IMR-90 (cell line): ENCODE results near the gene LRRC4. TPM values are rescaled to one million over a fixed set of nuclear protein-coding genes. Genes with fewer than 3 reads are reported as not detected.

ENCODE experiments used
- ATAC-seq: fragments of 200-7000 bp; cut with Tn5 transposase; 2 replicates; pipeline ENCODE4 v1.9.1; 2020; ENCODE audit warnings: low read depth, mild to moderate bottlenecking, moderate library complexity
- BruUV-seq: library from RNA; stranded (reverse); fragments of 400-500 nt; replicated peaks from 2 replicates; lab custom pipeline; 2021; lab: Mats Ljungman, UMichigan
- CTCF ChIA-PET: fragments of 300-600 bp; formaldehyde crosslinking; extraction: SDS; loops from one replicate; lab custom pipeline; 2021; ENCODE audit warnings: antibody characterized with exemption; lab: Yijun Ruan, JAX
- POLR2A ChIA-PET: fragments of 300-600 bp; sonication (Branson Sonifier 250); formaldehyde crosslinking; loops from one replicate; lab custom pipeline; 2022; ENCODE audit warnings: antibody characterized with exemption; ENCODE audit not compliant: unreplicated experiment; lab: Charles Lee
- DNase-seq: peaks from one replicate; pipeline ENCODE4 v3.0.0; 2013
- H2AFZ ChIP-seq: replicated peaks from 2 replicates; pipeline ENCODE3; 2013; ENCODE audit warnings: low read length, mild to moderate bottlenecking; ENCODE audit not compliant: poor library complexity
- H2AK5ac ChIP-seq: 2 replicates; pipeline ENCODE4 v1.6.1; 2013; ENCODE audit warnings: low read depth, low read length, inconsistent platforms
- H2AK9ac ChIP-seq: replicated peaks from 2 replicates; pipeline ENCODE3; 2013; ENCODE audit warnings: mild to moderate bottlenecking, low read depth, low read length, moderate library complexity; ENCODE audit not compliant: poor library complexity
- H2BK120ac ChIP-seq: 2 replicates; pipeline ENCODE4 v1.6.1; 2013; ENCODE audit warnings: low read depth, low read length, inconsistent platforms
- H2BK15ac ChIP-seq: 3 replicates; pipeline ENCODE4 v1.6.1; 2013; ENCODE audit warnings: low read depth, low read length, inconsistent platforms
- H2BK20ac ChIP-seq: 2 replicates; pipeline ENCODE4 v1.6.1; 2013; ENCODE audit warnings: low read depth, mild to moderate bottlenecking, inconsistent platforms, low read length, moderate library complexity
- H2BK5ac ChIP-seq: 2 replicates; pipeline ENCODE4 v1.6.1; 2013; ENCODE audit warnings: mild to moderate bottlenecking, low read depth, low read length, inconsistent platforms; ENCODE audit not compliant: poor library complexity, severe bottlenecking
- H3K14ac ChIP-seq: replicated peaks from 2 replicates; pipeline ENCODE4 v1.6.1; 2013; ENCODE audit warnings: low read depth, low read length, inconsistent platforms
- H3K18ac ChIP-seq: 2 replicates; pipeline ENCODE4 v1.6.1; 2013; ENCODE audit warnings: low read depth, low read length, control low read depth
- H3K23ac ChIP-seq: 2 replicates; pipeline ENCODE4 v1.6.1; 2013; ENCODE audit warnings: low read depth, low read length, inconsistent platforms
- H3K27ac ChIP-seq: 2 replicates; pipeline ENCODE4 v1.5.1; 2013; ENCODE audit warnings: mild to moderate bottlenecking, control low read depth, low read length; ENCODE audit not compliant: insufficient read depth
- H3K27me3 ChIP-seq: 2 replicates; pipeline ENCODE4 v1.6.1; 2013; ENCODE audit warnings: low read length; ENCODE audit not compliant: control insufficient read depth, insufficient read depth
- H3K36me3 ChIP-seq: 2 replicates; pipeline ENCODE4 v1.6.1; 2013; ENCODE audit warnings: low read length, mixed read lengths; ENCODE audit not compliant: control insufficient read depth, insufficient read depth
- H3K4ac ChIP-seq: 2 replicates; pipeline ENCODE4 v1.6.1; 2013; ENCODE audit warnings: low read depth, low read length, inconsistent platforms
- H3K4me1 ChIP-seq: 2 replicates; pipeline ENCODE4 v1.6.1; 2013; ENCODE audit warnings: low read length, mixed read lengths; ENCODE audit not compliant: control insufficient read depth, insufficient read depth
- H3K4me2 ChIP-seq: 2 replicates; pipeline ENCODE4 v1.6.1; 2013; ENCODE audit warnings: low read depth, mild to moderate bottlenecking, control low read depth, low read length, moderate library complexity
- H3K4me3 ChIP-seq: 2 replicates; pipeline ENCODE4 v1.5.1; 2013; ENCODE audit warnings: low read depth, mild to moderate bottlenecking, control low read depth, low read length, moderate library complexity; ENCODE audit not compliant: insufficient read depth
- H3K56ac ChIP-seq: 2 replicates; pipeline ENCODE4 v1.6.1; 2013; ENCODE audit warnings: low read length, inconsistent platforms; ENCODE audit not compliant: insufficient read depth; ENCODE audit errors: extremely low read depth
- H3K79me1 ChIP-seq, 2 experiments: 2 replicates each; pipeline ENCODE4 v1.6.1; 2013; ENCODE audit warnings: low read length in 2 of 2, inconsistent platforms in 1 of 2, low read depth in 1 of 2
- H3K9ac ChIP-seq: 2 replicates; pipeline ENCODE4 v1.6.1; 2013; ENCODE audit warnings: low read depth, low read length, control low read depth
- H3K9me1 ChIP-seq: 2 replicates; pipeline ENCODE4 v1.6.1; 2013; ENCODE audit warnings: low read length, inconsistent platforms; ENCODE audit not compliant: insufficient read depth
- H3K9me3 ChIP-seq: 2 replicates; pipeline ENCODE4 v1.6.1; 2013; ENCODE audit warnings: low read length; ENCODE audit not compliant: control insufficient read depth, insufficient read depth
- H4K20me1 ChIP-seq: 2 replicates; pipeline ENCODE4 v1.6.1; 2013; ENCODE audit warnings: low read length, inconsistent platforms; ENCODE audit not compliant: insufficient read depth
- H4K5ac ChIP-seq: 2 replicates; pipeline ENCODE4 v1.6.1; 2013; ENCODE audit warnings: mild to moderate bottlenecking, low read depth, low read length, control low read depth
- H4K8ac ChIP-seq, 2 experiments: 2 replicates each; pipeline ENCODE4 v1.6.1; 2013; ENCODE audit warnings: low read depth in 2 of 2, low read length in 2 of 2, control low read depth in 1 of 2, inconsistent platforms in 1 of 2
- H4K91ac ChIP-seq: 2 replicates; pipeline ENCODE4 v1.6.1; 2013; ENCODE audit warnings: low read depth, low read length, inconsistent platforms; ENCODE audit not compliant: insufficient read depth
- CEBPB ChIP-seq: IDR thresholded peaks from 2 replicates; pipeline ENCODE4 v1.6.1; 2012; ENCODE audit warnings: low read depth, low read length, improper control_type of control experiment
- CHD1 ChIP-seq: IDR thresholded peaks from 2 replicates; pipeline ENCODE4 v1.6.1; 2012; ENCODE audit warnings: low read depth, low read length, improper control_type of control experiment
- CTCF ChIP-seq: conservative IDR thresholded peaks from 2 replicates; pipeline ENCODE4 v1.5.1; 2012; ENCODE audit warnings: mild to moderate bottlenecking, low read depth, low read length, improper control_type of control experiment
- MAFK ChIP-seq: IDR thresholded peaks from 2 replicates; pipeline ENCODE4 v1.6.1; 2012; ENCODE audit warnings: low read depth, low read length, improper control_type of control experiment
- MAZ ChIP-seq: IDR thresholded peaks from 2 replicates; pipeline ENCODE4 v1.6.1; 2012; ENCODE audit warnings: low read depth, mild to moderate bottlenecking, low read length, improper control_type of control experiment, moderate library complexity, borderline replicate concordance
- MXI1 ChIP-seq: IDR thresholded peaks from 2 replicates; pipeline ENCODE4 v1.6.1; 2012; ENCODE audit warnings: low read depth, mild to moderate bottlenecking, low read length, moderate library complexity, borderline replicate concordance
- POLR2A ChIP-seq: IDR thresholded peaks from 2 replicates; pipeline ENCODE4 v1.6.1; 2012; ENCODE audit warnings: mild to moderate bottlenecking, low read depth, low read length
- RAD21 ChIP-seq: IDR thresholded peaks from 2 replicates; pipeline ENCODE4 v1.6.1; 2012; ENCODE audit warnings: low read length, improper control_type of control experiment
- RCOR1 ChIP-seq: IDR thresholded peaks from 2 replicates; pipeline ENCODE4 v1.6.1; 2012; ENCODE audit warnings: mild to moderate bottlenecking, low read length, improper control_type of control experiment; ENCODE audit not compliant: insufficient replicate concordance
- SMC3 ChIP-seq: fragments of 150-350 bp; IDR thresholded peaks from 2 replicates; pipeline ENCODE4 v1.6.1; 2016; ENCODE audit warnings: low read depth, mild to moderate bottlenecking, antibody characterized with exemption, low read length, moderate library complexity
- USF2 ChIP-seq: fragments of 150-350 bp; IDR thresholded peaks from 2 replicates; pipeline ENCODE4 v1.6.1; 2017; ENCODE audit warnings: mild to moderate bottlenecking, antibody characterized with exemption, low read length, low read depth
- WGBS, 2 experiments: methylation state at CpG; one replicate each; pipeline versions ENCODE4 v1.1.5 to v1.1.7; 2013; ENCODE audit warnings: missing lambda C conversion rate in 2 of 2; ENCODE audit not compliant: insufficient read length in 1 of 2; ENCODE audit errors: extremely low coverage in 2 of 2; 5-methylcytosine and 5-hydroxymethylcytosine counted together
- dilution Hi-C: fragments of 300-500 bp; cut with HindIII; formaldehyde crosslinking; loops from one replicate; pipeline ENCODE4 v1.14.3; 2018; ENCODE audit warnings: low sequenced_read_pairs; ENCODE audit not compliant: unreplicated experiment
- in situ Hi-C: fragments of 300-500 bp; cut with MboI; formaldehyde crosslinking; loops from 3 replicates; pipeline ENCODE4 v1.14.3; 2019; ENCODE audit warnings: low sequenced_read_pairs, inconsistent platforms, mixed read lengths
- intact Hi-C: fragments of 100-400 bp; cut with micrococcal nuclease; formaldehyde crosslinking; loops from 2 replicates; pipeline ENCODE4 v1.10.0; 2022
- polyA plus RNA-seq, 3 experiments: library from polyadenylated mRNA; depleted of rRNA; stranded (reverse); fragments of >200 nt; gene quantifications; 2 replicates each; pipeline ENCODE4 v1.2.3, GENCODE V29; 2012; ENCODE audit warnings: low replicate concordance in 1 of 3
- total RNA-seq: library from RNA; depleted of rRNA; stranded (reverse); fragments of >200 nt; gene quantifications from 2 replicates; pipeline ENCODE4 v1.2.3, GENCODE V29; 2012

LRRC4 gene
- total and polyA plus RNA-seq, 2 of the 4 experiments (the other 2 are of a cell fraction): 0.54 to 0.55 TPM

- Histone ChIP-seq H4K8ac (no peak overlapping the region), H3K14ac (no peak overlapping the region), H2AK5ac (no peak overlapping the region), H3K23ac (no peak overlapping the region), H2AFZ (no peak overlapping the region), H2BK5ac (no peak overlapping the region), H2AK9ac (no peak overlapping the region), H3K27me3 (no peaks in the 10 kb centered on the region), H3K9ac (no peak overlapping the region), H3K36me3 (peaks cover 7% of the 10 kb centered on the region; the same call in 1 of the 2 replicates), H3K18ac (no peak overlapping the region), H3K4me3 (no peak overlapping the region), H2BK15ac (no peak overlapping the region), H3K9me1 (peaks cover 19% of the 10 kb centered on the region), H3K4me2 (no peak overlapping the region), H3K79me1 (peaks cover 27 to 73% of the 10 kb centered on the region in 2 experiments), H2BK20ac (no peak overlapping the region), H4K91ac (no peak overlapping the region), H3K27ac (no peak overlapping the region), H2BK120ac (no peak overlapping the region), H3K4me1 (peaks cover 5% of the 10 kb centered on the region; the same call in 1 of the 2 replicates), H3K9me3 (no peaks in the 10 kb centered on the region), H3K56ac (no peak overlapping the region), H4K5ac (no peak overlapping the region), H3K4ac (no peak overlapping the region), H4K20me1 (peaks cover 31% of the 10 kb centered on the region)
- ChIA-PET POLR2A (no interaction called here), CTCF (no interaction called here)
- in situ Hi-C loops (no loop called here), intact Hi-C loops (no loop called here), dilution Hi-C loops (no loop called here)
- no peak for DNase-seq
- BruUV-seq: no TSS peak
- WGBS, 2 experiments: 42% methylated on average over 2 of the region's 4 CpGs; no CpG with 5 or more reads in 1 of the 2 experiments
- ATAC-seq: no peak
- TF ChIP-seq RAD21 (no peak), SMC3 (no peak), RCOR1 (no peak), CTCF (no peak), USF2 (no peak), MAZ (no peak), POLR2A (no peak), CEBPB (no peak), MAFK (no peak), MXI1 (no peak), CHD1 (no peak)
Measured at GRCh38 chr7:128014811-128015210, 16.4 kb downstream of the LRRC4 start.
